GM19438 (cell line): ENCODE data around the gene ABLIM1.
A peak's percentile ranks its signal among the peaks of the same experiment; 100 is the strongest.

Experiments used
- ATAC-seq: cut with Tn5 transposase; IDR thresholded peaks from one replicate; pipeline ENCODE4 v1.9.1; 2021; ENCODE audit warnings: low read depth; ENCODE audit not compliant: unreplicated experiment

Gene ABLIM1

DNA sequence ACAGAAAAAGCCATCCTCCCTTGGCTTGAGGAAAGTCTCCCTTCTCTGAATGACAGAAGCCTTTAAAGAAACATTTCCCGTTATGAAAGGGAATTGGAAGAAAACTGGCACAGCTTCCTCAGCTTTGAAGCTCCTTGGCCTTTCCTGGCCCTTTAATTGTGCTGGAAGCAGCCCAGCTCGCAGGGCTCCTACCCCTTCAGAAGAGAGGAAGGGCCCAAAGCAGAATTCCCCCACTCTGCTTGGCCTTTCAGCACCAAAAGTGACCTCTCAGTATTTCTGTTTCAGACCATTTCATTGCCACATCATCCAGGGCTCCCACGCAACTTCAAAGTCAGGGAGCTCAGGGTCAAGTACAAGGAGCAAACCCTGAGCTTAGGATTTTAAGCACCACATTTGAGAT is 258.0 kb downstream of the ABLIM1 start:
- ATAC-seq: no peak

DNA sequence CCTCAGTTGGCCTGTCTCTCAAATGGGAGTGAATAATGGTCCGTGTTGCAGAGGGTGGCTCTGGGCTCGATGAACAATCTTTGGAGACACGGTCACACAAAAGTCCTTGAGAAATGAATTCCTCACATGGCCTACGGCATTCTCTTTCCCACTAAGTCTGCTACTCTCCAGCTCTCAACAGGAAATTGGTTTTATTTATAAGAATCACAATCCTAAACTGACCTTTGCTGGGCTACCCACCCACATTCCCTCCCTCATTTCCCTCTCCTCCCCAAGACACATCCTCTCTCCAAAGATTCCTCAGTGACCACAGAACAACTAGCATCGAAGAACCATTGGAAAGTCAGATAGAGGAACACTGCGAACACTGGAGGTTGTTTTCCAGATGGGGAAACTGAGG is 258.5 kb downstream of the ABLIM1 start:
- ATAC-seq: no peak

DNA sequence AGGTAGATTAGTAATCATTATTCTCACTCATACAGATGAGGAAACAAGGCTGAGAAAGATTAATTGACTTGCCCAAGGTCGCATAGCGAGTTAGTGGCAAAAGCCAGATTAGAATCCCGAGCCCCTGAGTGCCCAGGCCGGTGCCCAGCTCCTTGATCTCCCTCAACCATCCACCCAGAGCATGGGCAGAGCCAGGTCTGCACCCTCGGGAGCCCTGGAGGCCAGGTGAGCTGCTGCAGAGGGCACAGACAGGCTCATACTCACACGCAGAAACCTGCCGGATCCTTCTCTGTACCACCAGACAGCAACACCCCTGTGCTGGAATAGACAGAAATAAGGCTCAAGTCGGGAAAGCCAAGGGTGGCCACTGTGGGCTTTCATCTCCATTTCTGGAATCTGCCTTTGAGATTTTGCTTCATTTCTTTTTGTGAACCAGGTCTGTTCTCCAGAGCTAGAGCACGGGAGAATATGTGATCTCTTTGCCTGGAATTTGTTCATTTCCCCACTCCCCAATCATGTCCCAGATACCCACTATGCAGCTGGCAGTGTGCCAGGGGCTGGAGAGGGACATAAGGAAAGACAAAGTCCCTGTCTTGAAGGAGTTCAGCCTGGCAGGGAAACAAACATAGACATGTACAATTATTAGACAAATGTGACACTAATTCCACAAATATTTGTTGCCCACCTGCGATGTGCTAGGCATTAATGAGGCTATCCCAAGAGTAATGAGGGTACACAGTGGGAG is 259.3 kb downstream of the ABLIM1 start:
- ATAC-seq: no peak

DNA sequence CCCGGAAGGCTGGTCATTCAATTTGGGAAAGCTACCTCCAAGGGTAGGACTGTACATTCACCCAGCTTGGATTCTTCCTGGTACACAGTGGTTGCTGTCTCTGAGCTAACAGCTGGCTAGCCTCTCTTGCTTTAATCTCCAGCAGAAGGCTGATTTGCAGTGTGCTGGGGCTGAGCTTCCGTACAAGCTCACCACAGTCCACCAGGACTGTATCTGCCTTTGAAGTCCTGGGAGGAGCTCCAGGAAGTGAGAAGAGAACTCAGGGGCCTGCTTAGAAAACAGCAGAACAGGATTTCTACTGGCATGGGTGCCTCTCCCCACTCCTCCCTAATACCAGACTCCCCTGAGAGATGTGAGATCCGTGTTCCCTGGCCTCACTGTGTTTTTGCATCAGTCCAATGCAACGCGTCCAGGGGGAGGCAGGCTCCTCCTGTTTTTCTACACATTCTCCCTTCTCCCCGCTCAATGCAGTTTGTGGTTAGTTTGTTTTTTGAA is 260.4 kb downstream of the ABLIM1 start:
- ATAC-seq: peak; percentile 50

DNA sequence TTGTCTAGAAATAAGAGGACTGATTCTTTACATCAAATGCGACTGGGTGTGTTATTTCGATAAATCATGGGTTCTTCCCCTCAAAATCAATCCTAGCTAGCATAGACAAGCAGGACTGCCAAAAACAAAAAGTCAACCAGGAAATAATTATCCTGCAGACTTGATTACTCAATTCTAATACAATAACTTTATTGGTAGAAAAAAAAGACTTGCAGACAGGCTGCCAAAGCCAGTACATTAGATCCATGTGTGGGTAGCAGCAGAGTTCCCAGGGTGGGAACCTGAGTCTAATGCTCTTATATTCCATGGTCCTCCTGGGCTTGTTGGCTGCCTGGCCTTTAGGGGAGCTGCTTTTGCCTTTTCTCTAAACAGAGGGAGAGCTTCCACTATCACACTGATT is 261.6 kb downstream of the ABLIM1 start:
- ATAC-seq: no peak

DNA sequence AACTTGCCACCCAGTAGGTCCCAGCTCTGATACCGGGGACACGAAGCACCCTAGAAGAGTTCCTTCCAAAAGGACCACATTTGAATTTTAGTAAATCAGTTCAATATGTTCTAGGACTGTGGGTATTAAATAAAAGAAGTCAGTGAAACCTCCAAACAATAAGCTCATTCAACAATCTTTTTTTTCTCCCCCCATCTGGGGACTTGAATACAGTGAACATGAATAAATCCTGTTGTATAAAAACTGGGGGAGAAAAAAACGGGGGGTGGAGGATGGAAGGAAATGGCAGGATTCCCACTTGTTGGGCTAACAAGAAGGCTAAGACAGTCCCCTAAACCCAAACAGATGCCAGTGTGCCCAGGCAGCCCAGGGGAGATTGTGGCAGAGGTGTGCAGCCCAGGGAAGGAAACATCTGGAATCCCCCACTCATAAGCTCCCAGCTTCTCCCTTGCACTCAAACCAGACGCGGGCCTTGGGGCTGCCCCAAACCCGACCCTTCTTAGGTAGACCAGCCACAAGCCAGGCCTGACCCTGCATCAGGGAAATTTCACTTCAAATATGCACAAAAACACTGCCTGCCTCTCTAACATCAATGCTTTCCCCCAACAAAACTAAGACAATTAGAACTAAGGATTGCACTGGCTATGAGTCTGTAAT is 262.6 kb downstream of the ABLIM1 start:
- ATAC-seq: no peak

DNA sequence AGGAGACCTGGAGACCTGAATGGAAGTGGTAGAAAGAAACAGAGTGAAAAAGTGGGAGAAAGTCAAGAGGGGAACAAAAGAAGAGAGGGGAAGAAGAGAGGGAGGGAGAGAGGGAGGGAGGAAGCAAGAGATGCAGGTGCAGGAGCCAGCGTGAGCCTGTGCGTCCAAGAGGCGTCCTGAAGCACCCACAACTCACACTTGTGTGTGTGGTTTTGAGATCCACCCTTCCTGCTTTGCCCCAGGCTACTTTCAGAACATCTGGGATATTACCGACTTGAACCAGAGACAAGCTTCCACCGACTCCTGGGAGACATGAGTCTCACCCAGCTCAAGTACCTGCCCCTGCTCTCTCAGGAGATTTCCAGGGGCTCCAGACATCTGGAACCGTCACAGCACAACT is 263.5 kb downstream of the ABLIM1 start:
- no peak for ATAC-seq

DNA sequence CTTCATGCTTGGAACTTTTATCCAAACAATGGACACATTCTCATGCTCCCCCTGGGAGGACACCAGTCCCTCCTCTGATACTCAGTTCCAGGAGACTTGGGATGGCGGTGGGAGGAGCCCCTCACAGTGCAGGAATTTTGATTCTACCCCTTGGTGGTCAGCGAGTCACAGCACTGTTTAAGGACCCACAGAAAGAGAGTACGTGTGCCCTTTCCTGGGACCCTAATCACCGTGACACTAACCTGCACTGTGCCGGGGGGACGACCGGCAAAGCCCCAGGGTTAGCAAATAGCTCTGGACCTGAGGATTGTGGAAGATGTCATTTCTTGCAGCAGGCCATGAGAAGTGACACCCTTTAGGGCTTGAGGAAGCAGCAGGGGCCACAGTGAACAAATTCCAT is 264.2 kb downstream of the ABLIM1 start:
- no peak for ATAC-seq

DNA sequence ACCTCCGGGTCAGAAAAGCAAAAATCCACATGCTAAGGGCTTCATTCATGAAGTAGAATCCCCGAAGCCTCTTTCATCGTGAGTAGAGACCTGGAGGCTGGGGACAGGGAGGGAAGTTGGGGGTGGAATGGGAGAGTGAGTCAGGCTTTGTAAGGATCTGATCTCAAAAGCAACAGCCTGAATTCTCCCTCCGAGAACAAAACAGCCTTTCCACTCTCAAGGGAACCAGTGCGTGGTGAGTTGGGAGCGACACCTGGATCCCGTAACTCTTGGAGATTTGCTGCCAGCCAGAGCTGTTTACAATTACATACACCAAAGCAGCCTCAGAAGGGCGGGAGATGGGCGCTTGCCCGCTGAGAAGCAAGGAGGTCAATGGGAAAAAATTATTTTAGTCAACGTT is 264.6 kb downstream of the ABLIM1 start:
- ATAC-seq: no peak

DNA sequence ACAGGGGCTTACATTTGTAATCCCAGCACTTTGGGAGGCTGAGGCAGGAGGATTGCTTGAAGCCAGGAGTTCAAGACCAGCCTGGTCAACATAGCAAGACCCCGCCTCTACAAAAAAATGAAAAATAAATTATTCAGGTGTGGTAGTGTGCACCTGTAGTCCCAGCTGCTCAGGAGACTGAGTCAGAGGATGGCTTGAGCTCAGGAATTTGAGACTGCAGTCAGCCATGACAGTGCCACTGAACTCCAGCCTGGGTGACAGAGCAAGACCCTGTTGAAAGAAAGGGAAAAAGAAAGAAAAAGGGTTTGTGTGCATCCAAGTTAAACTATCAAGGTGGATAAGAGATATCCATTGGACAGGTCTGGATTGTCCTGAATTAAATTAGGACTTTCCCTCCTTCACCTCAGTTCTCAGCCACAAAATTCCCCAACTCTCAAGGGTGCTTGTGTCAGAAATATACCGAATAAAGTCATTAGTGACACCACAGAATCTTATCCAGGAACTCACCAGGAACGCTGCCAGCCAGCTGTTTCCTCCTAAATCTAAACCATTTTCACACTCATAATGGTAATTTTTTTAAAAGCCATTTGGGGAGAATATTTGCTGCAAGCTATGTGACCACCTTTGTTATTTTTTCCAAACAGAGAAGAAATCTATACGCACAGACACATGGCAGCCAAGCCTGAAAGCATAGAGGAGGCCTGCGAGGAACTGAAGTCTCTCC is 265.8 kb downstream of the ABLIM1 start:
- ATAC-seq: no peak

DNA sequence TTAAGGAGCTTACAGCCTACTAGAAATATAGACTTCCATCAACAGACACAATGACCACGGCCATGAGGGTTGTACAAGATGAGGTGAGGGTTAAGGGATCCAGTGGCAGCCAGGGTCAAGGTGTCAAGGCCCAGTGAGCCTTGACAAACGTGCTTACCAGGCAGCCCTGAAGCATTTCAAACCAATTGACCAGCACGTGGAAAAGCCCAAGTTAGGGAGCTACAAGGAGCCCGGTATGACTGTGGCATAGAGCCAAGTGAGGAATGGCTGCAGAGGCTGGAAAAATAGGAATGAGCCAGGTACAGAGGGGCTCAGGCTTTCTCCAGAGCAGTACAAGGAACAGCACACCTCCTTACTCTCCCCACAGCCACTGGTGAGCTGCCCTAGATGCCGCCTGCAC is 266.5 kb downstream of the ABLIM1 start:
- ATAC-seq: no peak

DNA sequence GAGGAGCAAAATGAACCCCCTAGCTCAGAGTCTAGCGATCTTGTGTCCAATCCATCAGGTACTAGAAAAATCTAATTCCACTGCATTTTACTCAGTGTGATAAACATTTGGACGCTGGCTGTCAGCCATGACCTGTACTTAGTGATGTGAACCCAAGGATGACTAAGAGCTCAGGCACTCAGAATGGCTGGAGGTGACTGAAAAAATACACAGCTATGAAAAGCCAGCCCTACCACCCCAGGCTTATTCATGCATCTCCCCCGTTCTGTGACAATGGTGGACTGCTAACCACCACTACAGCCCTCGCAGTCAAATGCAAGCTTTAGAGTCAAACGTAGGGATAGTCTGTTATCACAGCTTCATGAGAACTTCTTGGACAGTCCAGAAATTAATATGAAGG is 268.6 kb downstream of the ABLIM1 start:
- no peak for ATAC-seq

DNA sequence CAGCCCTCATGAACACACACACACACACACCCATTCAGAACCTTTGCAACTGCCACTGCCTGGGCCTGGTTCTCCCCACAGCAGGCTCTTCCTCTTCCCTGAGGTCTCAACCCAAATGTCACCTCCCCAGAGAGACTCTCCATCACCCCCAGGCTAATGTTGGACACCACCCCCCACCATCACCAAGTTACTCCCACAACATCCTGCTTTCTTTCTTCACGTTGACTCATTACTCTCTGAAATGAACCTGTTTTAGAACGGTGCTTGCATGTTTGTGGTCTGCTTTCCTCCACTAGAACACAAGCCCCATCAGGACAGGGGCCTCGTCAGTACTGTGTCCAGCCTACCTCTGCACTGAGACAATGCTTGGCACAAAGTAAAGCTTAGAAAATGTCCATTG is 269.8 kb downstream of the ABLIM1 start:
- no peak for ATAC-seq

DNA sequence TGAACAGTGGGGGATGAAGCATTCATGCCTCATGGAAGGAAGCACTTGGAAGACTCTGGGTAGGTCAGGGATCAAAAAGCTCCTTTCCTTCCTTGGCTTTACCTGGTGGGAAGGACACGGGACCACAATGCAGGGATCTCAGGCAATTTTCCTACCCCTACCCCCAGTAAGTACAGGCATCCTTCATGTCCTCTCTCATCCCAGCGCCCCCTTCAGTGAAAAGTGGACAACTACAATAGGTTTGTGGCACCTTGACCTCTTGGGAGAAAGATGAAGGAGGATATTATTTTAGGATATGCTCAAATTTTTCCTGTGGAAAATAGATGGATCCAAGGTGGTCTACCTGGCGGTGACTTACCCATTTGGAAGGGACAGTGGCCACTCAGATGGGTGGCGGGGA is 270.3 kb downstream of the ABLIM1 start:
- no peak for ATAC-seq

DNA sequence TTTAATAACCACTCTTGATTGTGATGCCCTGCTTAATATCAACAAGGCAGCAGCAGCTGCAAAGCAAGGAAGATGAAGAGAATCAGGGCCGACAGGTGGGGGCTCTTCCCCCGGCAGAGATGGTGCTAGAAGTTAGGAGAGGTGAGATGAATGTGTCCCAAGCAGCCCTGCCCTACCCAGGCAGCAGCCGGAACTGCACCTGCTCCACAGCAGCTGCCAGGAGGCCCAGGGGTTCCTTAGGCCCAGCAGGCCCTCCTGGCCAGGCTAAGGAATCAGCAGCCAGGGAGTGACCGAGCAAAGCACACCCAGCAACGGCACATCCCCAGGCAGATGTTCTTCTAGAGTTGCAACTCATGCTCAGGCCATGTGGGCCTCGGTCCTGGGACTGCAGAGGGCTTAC is 271.6 kb downstream of the ABLIM1 start:
- ATAC-seq: no peak

DNA sequence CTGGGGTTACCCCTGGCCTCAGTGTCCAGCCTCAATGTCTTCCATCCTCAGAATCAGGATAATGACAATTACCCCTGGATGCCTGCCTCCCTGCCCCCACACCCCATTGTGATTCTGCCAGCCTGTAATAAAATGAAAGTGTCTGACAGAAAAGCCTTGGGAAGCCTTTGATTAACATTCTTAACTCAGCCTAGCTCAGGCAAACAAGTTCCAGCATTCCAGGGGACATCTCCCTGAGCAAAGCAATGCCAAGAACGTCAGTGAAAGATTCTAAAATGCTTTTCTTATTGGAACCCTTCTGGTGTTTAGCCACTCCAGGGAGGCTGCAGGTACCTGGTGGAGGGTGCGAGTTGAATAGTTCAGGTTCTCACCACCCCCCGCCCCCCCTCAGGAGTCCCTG is 272.5 kb downstream of the ABLIM1 start:
- ATAC-seq: no peak

DNA sequence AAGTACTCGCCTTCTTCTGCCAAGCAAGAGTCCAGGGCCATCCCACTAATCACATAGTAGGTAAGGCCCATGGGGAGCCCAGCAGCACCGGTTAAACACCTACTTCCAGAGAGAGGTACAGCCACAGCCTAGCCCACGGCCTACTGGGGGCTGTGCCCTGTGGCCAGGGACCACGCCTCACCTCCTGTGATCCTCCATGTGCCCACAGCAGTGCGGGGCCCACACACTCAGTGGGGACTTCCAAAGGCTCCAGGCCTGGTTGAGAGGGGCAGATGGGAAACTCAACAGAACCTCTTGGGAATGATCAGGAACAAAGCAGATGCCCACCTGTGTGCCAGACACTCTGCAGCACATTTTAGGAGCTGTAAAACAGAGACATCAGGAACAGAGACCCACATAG is 273.5 kb downstream of the ABLIM1 start:
- ATAC-seq: no peak

DNA sequence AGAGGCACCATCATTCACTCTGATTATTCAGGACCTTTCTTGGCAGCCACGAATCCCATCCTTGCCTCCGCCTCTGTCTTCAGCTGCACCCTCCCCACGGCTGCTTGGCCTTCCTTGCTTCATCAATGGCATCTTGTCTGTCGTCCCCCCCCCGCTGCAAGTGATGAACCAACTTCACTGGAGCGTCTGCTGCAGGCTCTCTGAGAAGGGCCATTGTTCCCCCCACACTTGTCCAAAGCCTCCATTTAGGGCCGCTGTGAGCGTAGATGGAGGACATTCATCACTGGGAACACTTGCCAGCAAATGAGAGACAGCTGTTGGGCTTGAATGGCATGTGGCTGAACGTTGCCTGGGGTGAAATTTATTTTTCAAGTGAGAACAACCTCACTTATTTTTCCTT is 273.9 kb downstream of the ABLIM1 start:
- no peak for ATAC-seq
